ENCODE results near the gene SARS1.
A peak's percentile ranks its signal among the peaks of the same experiment; 100 is the strongest.

Gene SARS1

GRCh38 chr1:109248797-109249629 lies 35.3 kb downstream of the SARS1 start, which contains the start of gene CELSR2:
Gene CELSR2 (plus strand): TSS chr1:109249539. CDS start chr1:109250080, 541 bp downstream.
- peak; percentile 95 for DNase-seq (ENCODE audit: low spot score)
- in situ Hi-C loops (cut with MboI; ENCODE audit: low pct_unique_long_range_greater_than_20kb, low sequenced_read_pairs, unreplicated experiment) = no loop called here
- no peak for TF ChIP-seq CTCF (IDR thresholded peaks at IDR 0.05; ENCODE audit: extremely low read depth, insufficient read depth, missing control alignments)

GRCh38 chr1:109249654-109250401 lies 36.1 kb downstream of the SARS1 start:
- in situ Hi-C loops (cut with MboI; ENCODE audit: low pct_unique_long_range_greater_than_20kb, low sequenced_read_pairs, unreplicated experiment) = no loop called here

GRCh38 chr1:109250454-109251276 lies 36.9 kb downstream of the SARS1 start:
- DNase-seq (ENCODE audit: low spot score) = no peak
- TF ChIP-seq CTCF (IDR thresholded peaks at IDR 0.05; ENCODE audit: extremely low read depth, insufficient read depth, missing control alignments) = no peak
- in situ Hi-C loops (cut with MboI; ENCODE audit: low pct_unique_long_range_greater_than_20kb, low sequenced_read_pairs, unreplicated experiment) = no loop called here

More at GRCh38 chr1:109249654-109250401, 36.1 kb downstream of the SARS1 start:
- no peak for TF ChIP-seq CTCF (IDR thresholded peaks at IDR 0.05; ENCODE audit: extremely low read depth, insufficient read depth, missing control alignments)
- no peak for DNase-seq (ENCODE audit: low spot score)

GRCh38 chr1:109251277-109252166 lies 37.8 kb downstream of the SARS1 start:
- in situ Hi-C loops (cut with MboI; ENCODE audit: low pct_unique_long_range_greater_than_20kb, low sequenced_read_pairs, unreplicated experiment) = no loop called here
- TF ChIP-seq CTCF (IDR thresholded peaks at IDR 0.05; ENCODE audit: extremely low read depth, insufficient read depth, missing control alignments) = no peak
- DNase-seq (ENCODE audit: low spot score) = no peak

- in situ Hi-C loops (cut with MboI; ENCODE audit: low pct_unique_long_range_greater_than_20kb, low sequenced_read_pairs, unreplicated experiment) = no loop called here
- TF ChIP-seq CTCF (IDR thresholded peaks at IDR 0.05; ENCODE audit: extremely low read depth, insufficient read depth, missing control alignments) = no peak
- DNase-seq (ENCODE audit: low spot score) = no peak
Observed at GRCh38 chr1:109252167-109252892, 38.6 kb downstream of the SARS1 start.
